Erythroblast (primary cell): Measurements from ENCODE around the gene ACP6.

Experiments used
- GATA1 ChIP-seq: IDR thresholded peaks from 2 replicates; pipeline ENCODE4 v1.6.1; 2011; ENCODE audit warnings: low read depth, mild to moderate bottlenecking, control low read depth, low read length, moderate library complexity
- POLR2A ChIP-seq: IDR thresholded peaks from 2 replicates; pipeline ENCODE4 v1.6.1; 2011; ENCODE audit warnings: mild to moderate bottlenecking, low read length

DNA sequence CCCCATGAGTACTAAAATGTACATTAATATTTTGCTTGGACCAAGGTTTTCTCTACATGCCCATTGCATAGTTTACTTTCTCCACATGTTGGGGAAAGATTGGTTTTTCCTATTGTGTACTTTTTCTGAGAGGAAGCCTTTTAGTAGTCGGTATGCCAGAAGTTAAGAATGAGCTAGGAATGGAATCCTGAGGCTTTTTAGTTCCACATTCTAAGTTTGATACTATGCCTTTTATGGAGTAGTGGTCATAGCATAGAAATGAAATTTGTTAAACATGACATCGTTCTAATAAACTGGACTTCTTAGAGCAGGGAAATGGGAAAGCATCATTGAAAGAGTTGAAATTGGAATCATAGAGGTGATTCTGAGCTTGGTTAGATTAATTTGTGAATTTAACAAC is 64.7 kb downstream of the ACP6 start:
- TF ChIP-seq POLR2A (no peak), GATA1 (no peak)
